ENCODE measurements around the gene WWOX. TPM values are rescaled to one million over a fixed set of nuclear protein-coding genes. Genes with fewer than 3 reads are reported as not detected.

WWOX gene
- total RNA-seq, 3 donors from 2014 or later: 11.7 to 18.0 (median 13.8) TPM

DNA sequence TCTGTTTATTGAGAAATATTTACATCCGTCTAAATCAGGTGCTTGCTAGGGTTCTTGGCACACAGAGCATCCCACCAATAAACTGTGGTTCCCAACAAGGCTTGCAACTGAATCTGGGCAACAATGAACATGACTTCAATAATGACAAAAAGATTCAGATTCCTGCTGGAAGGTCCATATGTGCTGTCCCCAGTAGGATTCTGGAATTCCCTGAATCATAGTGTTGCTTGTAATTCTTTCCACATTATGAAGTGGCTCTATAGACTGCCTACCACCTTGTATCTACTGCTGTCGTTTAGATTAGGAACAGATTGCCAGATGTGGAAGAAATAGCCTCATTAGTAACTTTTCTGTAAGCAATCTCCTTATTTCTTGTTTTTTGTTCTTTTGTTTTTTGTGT is 265.9 kb downstream of the WWOX start:
- TF ChIP-seq, protein P1, sequence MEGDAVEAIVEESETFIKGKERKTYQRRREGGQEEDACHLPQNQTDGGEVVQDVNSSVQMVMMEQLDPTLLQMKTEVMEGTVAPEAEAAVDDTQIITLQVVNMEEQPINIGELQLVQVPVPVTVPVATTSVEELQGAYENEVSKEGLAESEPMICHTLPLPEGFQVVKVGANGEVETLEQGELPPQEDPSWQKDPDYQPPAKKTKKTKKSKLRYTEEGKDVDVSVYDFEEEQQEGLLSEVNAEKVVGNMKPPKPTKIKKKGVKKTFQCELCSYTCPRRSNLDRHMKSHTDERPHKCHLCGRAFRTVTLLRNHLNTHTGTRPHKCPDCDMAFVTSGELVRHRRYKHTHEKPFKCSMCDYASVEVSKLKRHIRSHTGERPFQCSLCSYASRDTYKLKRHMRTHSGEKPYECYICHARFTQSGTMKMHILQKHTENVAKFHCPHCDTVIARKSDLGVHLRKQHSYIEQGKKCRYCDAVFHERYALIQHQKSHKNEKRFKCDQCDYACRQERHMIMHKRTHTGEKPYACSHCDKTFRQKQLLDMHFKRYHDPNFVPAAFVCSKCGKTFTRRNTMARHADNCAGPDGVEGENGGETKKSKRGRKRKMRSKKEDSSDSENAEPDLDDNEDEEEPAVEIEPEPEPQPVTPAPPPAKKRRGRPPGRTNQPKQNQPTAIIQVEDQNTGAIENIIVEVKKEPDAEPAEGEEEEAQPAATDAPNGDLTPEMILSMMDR (IDR thresholded peaks at IDR 0.05): no peak
- no peaks in the 10 kb centered on the region for H3K36me3 ChIP-seq (ENCODE audit: low read depth)
- no peaks in the 10 kb centered on the region for H3K9me3 ChIP-seq
- H3K4me3 ChIP-seq: no peak overlapping the region
- ATAC-seq: no peak
- H3K4me1 ChIP-seq (ENCODE audit: low read depth): no peaks in the 10 kb centered on the region
- DNase-seq: no peak
- intact Hi-C loops (cut with DNase I, micrococcal nuclease): no loop called here

DNA sequence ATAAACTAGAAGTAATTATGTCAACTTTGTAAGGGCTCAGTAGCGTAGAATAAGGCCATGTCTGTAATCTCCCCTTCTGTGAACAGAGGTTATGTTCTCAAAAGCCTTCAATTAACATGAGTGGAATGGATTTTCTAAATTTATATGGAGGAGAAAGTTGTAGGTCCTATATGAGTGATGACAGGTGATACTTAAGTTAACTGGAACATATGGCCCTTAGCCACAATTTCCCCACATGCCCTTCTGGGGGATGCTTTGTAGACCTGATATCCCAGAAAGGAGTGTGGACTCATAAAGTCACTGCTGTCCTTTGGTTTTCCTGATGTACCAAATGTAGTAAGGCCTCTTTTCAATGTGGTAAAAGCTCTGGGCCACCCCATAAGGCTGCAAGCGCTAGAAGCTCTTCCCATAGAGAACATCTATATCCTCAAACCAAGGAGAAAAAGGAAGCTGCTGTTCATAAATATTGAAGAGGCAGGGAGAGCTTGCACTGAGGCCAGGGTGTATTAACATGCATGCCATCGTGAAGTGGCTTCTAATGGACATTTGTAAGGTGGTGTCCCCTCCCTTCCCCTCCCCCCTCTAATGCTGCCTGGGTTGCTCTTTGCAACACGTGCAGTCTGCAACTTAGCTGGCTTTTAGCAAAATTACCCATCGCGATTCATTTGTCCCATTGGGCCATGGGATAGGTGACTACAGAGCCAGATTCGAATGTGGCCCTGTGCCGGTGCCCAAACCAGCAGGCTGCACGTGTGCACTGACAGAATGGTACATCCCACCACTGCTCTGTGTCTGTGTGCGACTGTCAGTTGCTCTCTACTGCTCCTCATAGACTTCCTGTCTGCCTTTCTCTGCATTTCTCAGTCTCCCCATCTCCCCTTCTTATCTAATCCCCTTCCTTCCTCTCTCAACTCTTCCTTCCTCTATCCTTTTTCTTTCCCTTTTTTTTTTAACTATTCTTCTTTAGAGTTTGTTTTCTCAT is 269.0 kb downstream of the WWOX start:
- no peaks in the 10 kb centered on the region for H3K9me3 ChIP-seq
- intact Hi-C loops (cut with DNase I, micrococcal nuclease): no loop called here
- H3K4me3 ChIP-seq: no peak overlapping the region
- H3K36me3 ChIP-seq (ENCODE audit: low read depth): no peaks in the 10 kb centered on the region
- ATAC-seq (no peak), DNase-seq (no peak)
- TF ChIP-seq, protein P1 (IDR thresholded peaks at IDR 0.05): no peak
- no peaks in the 10 kb centered on the region for H3K4me1 ChIP-seq (ENCODE audit: low read depth)

DNA sequence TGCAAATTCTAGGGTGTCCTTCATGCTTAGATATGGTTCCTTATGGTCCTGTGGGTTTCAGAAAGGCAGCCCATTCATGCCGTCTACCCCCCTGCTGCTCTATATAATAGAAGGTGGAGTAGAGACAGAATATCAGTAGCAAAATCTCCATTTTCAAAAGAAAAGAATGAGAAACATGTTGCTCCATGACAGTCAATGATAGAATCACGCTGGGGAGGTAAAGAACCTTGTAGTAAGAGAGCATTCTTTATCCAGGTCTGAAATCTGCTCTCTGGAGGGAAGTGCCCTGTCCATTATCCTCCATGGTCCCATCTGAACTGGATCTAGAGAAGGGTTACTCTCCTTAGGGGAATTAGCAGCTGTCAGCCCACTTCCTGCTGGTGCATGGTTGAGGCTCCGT is 272.8 kb downstream of the WWOX start:
- DNase-seq: no peak
- Histone ChIP-seq H3K4me1 (ENCODE audit: low read depth) (no peaks in the 10 kb centered on the region), H3K4me3 (no peak overlapping the region), H3K36me3 (ENCODE audit: low read depth) (no peaks in the 10 kb centered on the region), H3K9me3 (no peaks in the 10 kb centered on the region)
- ATAC-seq: no peak
- TF ChIP-seq, protein P1 (IDR thresholded peaks at IDR 0.05): no peak
- intact Hi-C loops (cut with DNase I, micrococcal nuclease): no loop called here

DNA sequence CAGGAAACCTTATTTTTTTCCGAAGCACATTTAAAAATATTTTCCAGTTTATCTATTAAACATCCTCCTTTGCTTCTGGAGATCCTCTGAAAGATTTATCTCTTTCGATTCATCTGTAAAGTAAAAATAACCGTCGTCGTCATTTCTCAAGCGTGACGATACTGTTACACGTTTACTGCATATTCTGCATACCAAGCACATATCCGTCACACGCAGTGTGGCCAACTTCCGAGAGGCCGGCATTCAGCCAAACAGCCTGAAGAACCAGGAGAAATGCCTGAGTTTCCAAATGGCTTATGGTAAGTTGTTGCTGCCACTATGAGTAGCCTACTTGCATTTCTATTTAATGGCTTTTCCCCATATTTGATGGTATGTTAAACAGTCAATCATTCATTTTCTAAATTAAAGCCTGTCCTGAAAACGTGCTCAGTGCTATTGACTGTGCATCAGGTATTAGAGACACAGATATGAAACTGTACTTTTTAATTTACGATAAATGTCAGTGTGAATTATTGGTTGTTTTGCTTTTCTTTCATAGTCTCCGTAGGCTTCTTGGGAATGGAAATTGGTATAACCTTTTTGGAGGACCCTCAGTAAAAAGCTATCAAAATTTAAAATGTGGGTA is 275.7 kb downstream of the WWOX start:
- TF ChIP-seq, protein P1 (IDR thresholded peaks at IDR 0.05): no peak
- H3K4me3 ChIP-seq: no peak overlapping the region

DNA sequence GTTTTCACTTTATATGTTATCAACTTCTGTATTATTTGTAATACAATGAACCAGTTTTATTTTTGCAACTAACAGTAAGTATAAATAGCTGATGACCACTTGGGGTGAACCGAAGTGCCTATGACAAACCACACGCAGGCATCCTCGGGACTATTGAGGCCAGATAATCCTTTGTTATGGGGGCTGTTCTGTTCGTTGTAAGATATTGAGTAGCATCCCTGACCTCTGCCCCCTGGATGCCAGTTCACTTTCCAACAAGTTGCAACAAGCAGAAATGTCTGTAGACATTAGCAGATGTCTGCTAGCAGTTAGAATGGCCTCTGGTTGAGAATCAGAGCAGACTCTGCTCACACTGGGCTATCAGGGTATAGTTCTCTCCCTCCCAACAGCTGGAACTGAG is 277.0 kb downstream of the WWOX start:
- no peak for ATAC-seq
- TF ChIP-seq, protein P1 (IDR thresholded peaks at IDR 0.05): no peak
- no peaks in the 10 kb centered on the region for H3K36me3 ChIP-seq (ENCODE audit: low read depth)

More for the DNA sequence above, 275.7 kb downstream of the WWOX start:
- Histone ChIP-seq H3K36me3 (ENCODE audit: low read depth) (no peaks in the 10 kb centered on the region), H3K9me3 (no peaks in the 10 kb centered on the region), H3K4me1 (ENCODE audit: low read depth) (no peaks in the 10 kb centered on the region)
- ATAC-seq: no peak
- peak in 2 of 3 donors; percentile 24 to 58 for DNase-seq
- intact Hi-C loops (cut with DNase I, micrococcal nuclease): no loop called here

More for the DNA sequence above, 277.0 kb downstream of the WWOX start:
- no peak for DNase-seq
- no peak overlapping the region for H3K4me3 ChIP-seq
- H3K4me1 ChIP-seq (ENCODE audit: low read depth): no peaks in the 10 kb centered on the region
- intact Hi-C loops (cut with DNase I, micrococcal nuclease): no loop called here
- no peaks in the 10 kb centered on the region for H3K9me3 ChIP-seq
